Trophoblast cell (in vitro differentiated cells and primary cell): ENCODE measurements around the gene NENF.
"Not testable (repeated sequence)": the region's sequence is repeated elsewhere in the genome, so short reads cannot be mapped to it uniquely, and the experiment has no call there.

Source experiments
- DNase-seq, 2 donors: peaks; one replicate each; pipeline ENCODE4 v3.0.0-alpha.2; 2016
- H2AFZ ChIP-seq: 2 replicates; pipeline ENCODE4 v1.6.1; 2013; ENCODE audit warnings: low read length, moderate library complexity, mild to moderate bottlenecking; ENCODE audit not compliant: insufficient read depth, poor library complexity
- H2AK5ac ChIP-seq: 2 replicates; pipeline ENCODE4 v1.6.1; 2013; ENCODE audit warnings: mild to moderate bottlenecking, low read length
- H2BK120ac ChIP-seq: 2 replicates; pipeline ENCODE4 v1.6.1; 2013; ENCODE audit warnings: low read length, mild to moderate bottlenecking, moderate library complexity; ENCODE audit not compliant: insufficient read depth, poor library complexity
- H2BK12ac ChIP-seq: 2 replicates; pipeline ENCODE4 v1.6.1; 2013; ENCODE audit warnings: mild to moderate bottlenecking, low read length, moderate library complexity
- H2BK5ac ChIP-seq: 2 replicates; pipeline ENCODE4 v1.6.1; 2013; ENCODE audit warnings: low read length, low read depth, moderate library complexity, mild to moderate bottlenecking; ENCODE audit not compliant: poor library complexity
- H3K14ac ChIP-seq: 2 replicates; pipeline ENCODE4 v1.6.1; 2013; ENCODE audit warnings: mild to moderate bottlenecking, low read length
- H3K18ac ChIP-seq: 2 replicates; pipeline ENCODE4 v1.6.1; 2013; ENCODE audit warnings: mild to moderate bottlenecking, low read length
- H3K23ac ChIP-seq: 2 replicates; pipeline ENCODE4 v1.6.1; 2013; ENCODE audit warnings: low read length
- H3K27ac ChIP-seq: 2 replicates; pipeline ENCODE4 v1.5.1; 2013; ENCODE audit warnings: low read depth, mild to moderate bottlenecking, inconsistent platforms, low read length, moderate library complexity
- H3K27me3 ChIP-seq: 2 replicates; pipeline ENCODE4 v1.6.1; 2013; ENCODE audit warnings: inconsistent platforms, mild to moderate bottlenecking, low read length, moderate library complexity; ENCODE audit not compliant: insufficient read depth
- H3K36me3 ChIP-seq, 2 experiments: 1 replicate in 1 of 2; 2 replicates in 1 of 2; pipeline ENCODE4 v1.6.1; 2013; ENCODE audit warnings: low read length in 2 of 2, mild to moderate bottlenecking in 2 of 2, moderate library complexity in 1 of 2; ENCODE audit not compliant: insufficient read depth in 2 of 2, control insufficient read depth in 1 of 2
- H3K4ac ChIP-seq: 2 replicates; pipeline ENCODE4 v1.6.1; 2013; ENCODE audit warnings: low read depth, mild to moderate bottlenecking, low read length, moderate library complexity
- H3K4me1 ChIP-seq, 2 experiments: 1 replicate in 1 of 2; 2 replicates in 1 of 2; pipeline ENCODE4 v1.6.1; 2013; ENCODE audit warnings: low read length in 2 of 2, mild to moderate bottlenecking in 2 of 2, moderate library complexity in 1 of 2; ENCODE audit not compliant: insufficient read depth in 2 of 2, control insufficient read depth in 1 of 2
- H3K4me2 ChIP-seq: 2 replicates; pipeline ENCODE4 v1.6.1; 2013; ENCODE audit warnings: inconsistent platforms, mild to moderate bottlenecking, low read length, moderate library complexity
- H3K4me3 ChIP-seq: 2 replicates; pipeline ENCODE4 v1.5.1; 2013; ENCODE audit warnings: mild to moderate bottlenecking, low read depth, low read length, inconsistent platforms
- H3K79me1 ChIP-seq: one replicate; pipeline ENCODE4 v1.6.1; 2013; ENCODE audit warnings: low read length
- H3K79me2 ChIP-seq: 2 replicates; pipeline ENCODE4 v1.6.1; 2013; ENCODE audit warnings: low read length, mild to moderate bottlenecking; ENCODE audit not compliant: control insufficient read depth, insufficient read depth, poor library complexity
- H3K9ac ChIP-seq: 2 replicates; pipeline ENCODE4 v1.6.1; 2013; ENCODE audit warnings: mild to moderate bottlenecking, low read length
- H3K9me3 ChIP-seq: 2 replicates; pipeline ENCODE4 v1.6.1; 2013; ENCODE audit warnings: low read depth, mild to moderate bottlenecking, control low read depth, inconsistent platforms, low read length; ENCODE audit not compliant: insufficient read depth
- H4K12ac ChIP-seq: 2 replicates; pipeline ENCODE4 v1.6.1; 2013; ENCODE audit warnings: low read depth, mild to moderate bottlenecking, low read length, moderate library complexity
- H4K8ac ChIP-seq: 2 replicates; pipeline ENCODE4 v1.6.1; 2013; ENCODE audit warnings: low read depth, mild to moderate bottlenecking, low read length, moderate library complexity
- H4K91ac ChIP-seq: one replicate; pipeline ENCODE4 v1.6.1; 2013; ENCODE audit warnings: low read depth, mild to moderate bottlenecking, low read length, moderate library complexity
- WGBS: extraction: QIAGEN DNeasy Blood & Tissue Kit; methylation state at CpG from one replicate; pipeline ENCODE4 v1.1.7; 2013; ENCODE audit warnings: missing lambda C conversion rate; ENCODE audit not compliant: insufficient read length, insufficient coverage; ENCODE audit errors: extremely low coverage; 5-methylcytosine and 5-hydroxymethylcytosine counted together

NENF gene

DNA sequence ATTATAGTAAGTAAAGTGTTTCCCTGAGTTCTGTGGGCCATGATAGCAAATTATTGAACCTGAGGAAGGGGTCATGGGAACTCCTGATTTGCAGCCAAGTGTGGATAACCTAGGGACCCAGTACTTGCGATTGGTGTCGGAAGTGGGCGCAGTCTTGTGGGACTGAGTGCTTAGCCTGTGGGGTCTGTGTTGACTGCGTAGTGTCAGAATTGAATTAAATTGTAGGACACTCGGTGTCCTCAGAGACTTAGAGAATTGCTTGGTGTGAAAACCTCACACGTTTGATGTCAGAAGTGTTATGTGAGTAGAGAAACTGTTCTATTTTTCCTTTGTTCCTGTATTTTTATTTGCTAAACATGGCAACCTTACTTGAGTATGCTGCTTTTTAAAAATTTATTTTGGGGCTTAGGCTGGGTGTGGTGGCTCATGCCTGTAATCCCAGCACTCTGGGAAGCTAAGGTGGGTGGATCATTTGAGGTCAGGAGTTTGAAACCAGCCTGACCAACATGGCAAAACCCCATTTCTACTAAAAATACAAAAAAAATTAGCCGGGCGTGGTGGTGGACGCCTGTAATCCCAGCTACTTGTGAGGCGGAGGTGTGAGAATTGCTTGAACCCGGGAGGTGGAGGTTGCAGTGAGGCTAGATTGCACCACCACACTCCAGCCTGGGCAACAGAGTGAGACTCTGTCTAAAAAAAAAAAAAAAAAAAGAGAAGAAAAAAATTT is 48.2 kb downstream of the NENF start:
- H4K8ac ChIP-seq, H3K23ac ChIP-seq, H3K27ac ChIP-seq, H3K36me3 ChIP-seq, H2BK120ac ChIP-seq, H3K14ac ChIP-seq, DNase-seq, H2AFZ ChIP-seq, H3K4me2 ChIP-seq, H2BK5ac ChIP-seq, H2AK5ac ChIP-seq, H3K27me3 ChIP-seq, H3K4me3 ChIP-seq, H4K91ac ChIP-seq, H3K4ac ChIP-seq, H3K9ac ChIP-seq, H2BK12ac ChIP-seq, H3K79me2 ChIP-seq, H3K9me3 ChIP-seq, H4K12ac ChIP-seq, H3K18ac ChIP-seq: not testable (repeated sequence)
- WGBS, result no CpG with 5 or more reads among the region's 11 CpGs
- peaks cover 9 to 14% of the 10 kb centered on the region in 2 experiments for H3K4me1 ChIP-seq
- peaks cover 10% of the 10 kb centered on the region for H3K79me1 ChIP-seq

DNA sequence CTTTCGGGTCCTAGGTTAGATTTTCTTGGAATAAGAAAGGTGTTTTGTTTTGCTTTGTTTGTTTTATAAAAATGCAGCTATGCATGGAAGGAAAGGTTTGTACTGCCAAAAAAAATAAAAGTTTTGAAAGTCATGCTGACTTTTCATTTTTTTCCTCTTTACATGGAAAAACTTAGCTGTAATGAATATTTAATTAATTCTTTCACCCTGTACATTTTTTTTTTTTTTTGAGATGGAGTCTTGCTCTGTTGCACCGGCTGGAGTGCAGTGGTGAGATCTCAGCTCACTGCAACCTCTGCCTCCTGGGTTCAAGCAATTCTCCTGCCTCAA is 48.7 kb downstream of the NENF start:
- Histone ChIP-seq H3K27me3 (no peaks in the 10 kb centered on the region), H3K9ac (no peak overlapping the region), H3K36me3 (no peaks in the 10 kb centered on the region), H2BK120ac (no peak overlapping the region), H3K23ac (no peak overlapping the region), H2BK5ac (no peak overlapping the region), H3K9me3 (peaks cover 2% of the 10 kb centered on the region), H3K4me2 (no peak overlapping the region), H3K4me1 (peaks cover 13 to 19% of the 10 kb centered on the region in 2 experiments), H3K79me2 (no peaks in the 10 kb centered on the region), H4K12ac (no peak overlapping the region), H3K18ac (no peak overlapping the region), H3K27ac (no peak overlapping the region), H3K14ac (no peak overlapping the region), H4K91ac (no peak overlapping the region), H2BK12ac (no peak overlapping the region), H2AK5ac (no peak overlapping the region), H3K4me3 (no peak overlapping the region), H3K4ac (no peak overlapping the region), H3K79me1 (peaks cover 12% of the 10 kb centered on the region), H2AFZ (no peak overlapping the region), H4K8ac (no peak overlapping the region)
- DNase-seq, result no peak
- no CpG with 5 or more reads among the region's 2 CpGs for WGBS

DNA sequence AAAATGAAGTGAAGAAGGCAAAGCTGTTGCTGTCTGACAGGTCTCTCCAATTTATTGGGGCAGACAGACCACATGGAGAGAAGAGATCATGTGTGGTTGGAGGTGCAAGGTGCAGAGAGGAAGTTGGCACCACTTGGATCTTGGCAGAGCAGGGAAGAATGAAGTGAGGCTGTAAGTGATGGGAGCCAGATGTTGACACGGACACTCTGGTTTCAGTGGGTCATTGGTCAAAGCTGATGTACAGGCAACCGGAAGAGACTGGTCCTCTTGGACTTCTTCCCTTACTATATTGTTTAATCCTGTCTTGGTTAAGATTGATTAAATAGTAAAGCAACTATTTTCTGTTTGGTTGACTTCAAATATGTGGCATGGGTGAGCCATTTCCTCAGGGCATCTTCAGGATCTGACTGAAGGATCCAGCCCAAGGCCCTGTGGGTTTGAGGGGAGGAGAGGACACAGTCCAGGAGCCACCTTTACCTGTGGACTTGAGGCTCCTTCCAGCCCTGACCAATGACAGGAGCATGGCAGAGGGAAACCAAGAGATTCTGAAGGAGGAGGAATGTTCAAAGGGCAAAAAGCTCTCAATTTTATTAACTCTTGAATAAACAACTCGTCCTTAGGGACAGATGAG is 49.4 kb downstream of the NENF start:
- Histone ChIP-seq H3K79me2 (no peaks in the 10 kb centered on the region), H2AFZ (no peak overlapping the region), H3K4me1 (peaks cover 18 to 25% of the 10 kb centered on the region in 2 experiments), H4K8ac (no peak overlapping the region), H3K79me1 (peaks cover 17% of the 10 kb centered on the region), H3K4ac (no peak overlapping the region), H2BK12ac (no peak overlapping the region), H3K9me3 (peaks cover 2% of the 10 kb centered on the region), H3K36me3 (no peaks in the 10 kb centered on the region), H3K9ac (no peak overlapping the region), H3K23ac (no peak overlapping the region), H3K18ac (no peak overlapping the region), H4K91ac (no peak overlapping the region), H3K14ac (no peak overlapping the region), H4K12ac (no peak overlapping the region), H3K27ac (no peak overlapping the region), H3K4me3 (no peak overlapping the region), H2AK5ac (no peak overlapping the region), H3K4me2 (no peak overlapping the region), H2BK5ac (no peak overlapping the region), H2BK120ac (no peak overlapping the region), H3K27me3 (no peaks in the 10 kb centered on the region)
- peak in 1 of 2 donors; percentile 13 for DNase-seq
- no CpG with 5 or more reads among the region's 3 CpGs for WGBS

DNA sequence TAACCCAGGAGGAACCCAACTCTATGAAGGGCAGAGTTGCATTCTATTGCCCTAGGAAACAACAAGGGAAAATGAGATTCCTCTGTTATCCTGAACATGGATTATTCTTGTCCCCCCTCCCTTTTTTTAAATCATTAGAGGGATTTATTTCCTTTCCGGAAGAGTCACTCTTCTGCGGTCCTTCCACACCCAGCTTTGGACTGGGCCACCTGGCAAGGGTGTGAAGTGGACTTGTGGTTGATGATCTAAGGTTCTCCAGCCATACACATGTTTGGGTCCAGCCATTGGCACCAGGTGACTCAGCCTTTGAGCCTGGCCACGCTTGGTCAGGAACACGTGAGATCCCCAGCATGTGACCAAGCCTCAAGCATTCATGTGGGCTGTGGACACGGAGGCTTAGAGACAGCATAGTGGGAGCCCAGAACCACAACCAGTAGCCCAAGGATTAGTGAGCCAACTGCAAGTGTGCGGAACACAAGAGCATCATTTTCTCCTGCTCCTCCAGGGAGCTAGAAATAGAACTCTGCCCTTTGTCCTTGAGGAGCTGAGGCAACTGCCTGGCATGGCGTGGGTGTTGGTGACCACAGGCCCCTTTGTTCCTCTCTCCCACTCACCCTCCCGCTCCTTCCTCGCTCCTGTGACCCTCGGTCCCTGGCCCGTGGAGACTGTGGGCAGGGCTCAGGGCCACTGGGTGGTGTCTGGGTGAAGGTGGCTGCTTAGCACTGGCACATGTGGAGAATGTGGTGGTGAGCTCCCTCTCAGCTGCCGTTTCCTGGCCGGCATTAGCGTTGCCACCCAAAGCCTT is 50.1 kb downstream of the NENF start:
- H3K27me3 ChIP-seq, result no peaks in the 10 kb centered on the region
- H3K4me1 ChIP-seq, result peaks cover 20 to 28% of the 10 kb centered on the region in 2 experiments

More for the DNA sequence above, 50.1 kb downstream of the NENF start:
- Histone ChIP-seq H3K27ac (no peak overlapping the region), H3K4me3 (no peak overlapping the region), H4K8ac (no peak overlapping the region), H3K9me3 (peaks cover 2% of the 10 kb centered on the region), H3K79me1 (peaks cover 20% of the 10 kb centered on the region), H3K4me2 (no peak overlapping the region), H2AFZ (no peak overlapping the region), H2BK12ac (peak overlapping the region; percentile 8), H3K79me2 (no peaks in the 10 kb centered on the region), H2BK5ac (no peak overlapping the region), H4K12ac (no peak overlapping the region), H2AK5ac (peak overlapping the region; percentile 9), H3K9ac (no peak overlapping the region), H3K14ac (peak overlapping the region; percentile 5), H3K18ac (peak overlapping the region; percentile 14), H4K91ac (peak overlapping the region; percentile 7), H3K4ac (no peak overlapping the region), H2BK120ac (no peak overlapping the region), H3K36me3 (no peaks in the 10 kb centered on the region), H3K23ac (no peak overlapping the region)
- peak in 1 of 2 donors; percentile 25 for DNase-seq
- whole genome bisulfite sequencing, result no CpG with 5 or more reads among the region's 14 CpGs
